ENCODE results near the gene ZBTB17.

ZBTB17 gene

DNA sequence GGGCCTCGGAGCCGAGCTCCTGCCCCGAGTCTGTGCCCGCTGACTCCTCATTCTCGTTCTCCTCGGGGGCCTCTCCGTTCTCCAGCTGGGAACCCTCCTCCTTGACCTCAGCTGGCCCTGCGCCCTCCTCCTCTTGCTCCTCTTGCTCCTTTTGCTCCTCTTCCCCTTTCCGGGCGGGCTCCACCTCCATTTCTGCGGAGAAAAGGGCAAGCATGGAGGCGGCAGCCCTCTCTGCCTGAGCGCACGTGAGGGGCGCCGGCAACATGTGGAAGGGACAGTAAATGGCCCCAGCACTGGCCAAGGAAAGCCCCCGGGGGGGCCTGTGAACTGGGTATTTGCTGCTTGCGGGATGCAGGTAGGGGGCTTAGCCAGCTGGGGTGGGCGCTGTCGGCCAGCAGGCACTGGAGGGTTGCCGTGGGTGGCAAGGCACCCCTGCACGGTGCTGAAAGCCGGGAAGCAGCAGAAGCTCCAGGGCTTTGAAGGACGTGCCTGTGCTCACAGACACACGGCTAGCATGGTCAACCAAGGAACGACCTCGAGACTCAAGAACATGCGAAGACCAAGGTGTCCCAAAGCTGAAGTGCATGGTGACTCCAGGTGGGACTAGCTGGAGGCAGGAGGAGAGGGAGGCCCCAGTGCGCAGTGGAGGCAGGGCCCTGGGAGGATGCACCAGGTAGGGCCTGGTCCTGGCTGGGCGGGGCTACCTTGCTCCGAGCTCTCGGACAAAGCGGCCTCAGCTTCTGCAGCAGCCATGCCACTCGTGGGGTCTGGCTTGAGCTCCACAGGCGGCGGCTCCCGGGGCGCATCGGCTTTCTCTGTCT, 30.7 kb downstream of the ZBTB17 start:
- Histone ChIP-seq H3K9ac (ENCODE audit: low read length in 2 of 2) (no peak overlapping the region), H3K4me3 (ENCODE audit: low read length in 2 of 2) (no peak overlapping the region), H3K9me3 (ENCODE audit: control insufficient read depth in 2 of 2, low read length in 2 of 2) (no peaks in the 10 kb centered on the region), H3K27ac (ENCODE audit: low read length) (no peak overlapping the region), H3K36me3 (ENCODE audit: control insufficient read depth in 2 of 2, insufficient read depth in 2 of 2, low read length in 2 of 2) (peaks cover 35 to 55% of the 10 kb centered on the region in 2 donors), H3K4me1 (ENCODE audit: control insufficient read depth, insufficient read depth, low read length) (peaks cover 26% of the 10 kb centered on the region), H3K27me3 (ENCODE audit: control insufficient read depth in 1 of 2, insufficient read depth in 2 of 2, low read length in 2 of 2) (no peaks in the 10 kb centered on the region)

DNA sequence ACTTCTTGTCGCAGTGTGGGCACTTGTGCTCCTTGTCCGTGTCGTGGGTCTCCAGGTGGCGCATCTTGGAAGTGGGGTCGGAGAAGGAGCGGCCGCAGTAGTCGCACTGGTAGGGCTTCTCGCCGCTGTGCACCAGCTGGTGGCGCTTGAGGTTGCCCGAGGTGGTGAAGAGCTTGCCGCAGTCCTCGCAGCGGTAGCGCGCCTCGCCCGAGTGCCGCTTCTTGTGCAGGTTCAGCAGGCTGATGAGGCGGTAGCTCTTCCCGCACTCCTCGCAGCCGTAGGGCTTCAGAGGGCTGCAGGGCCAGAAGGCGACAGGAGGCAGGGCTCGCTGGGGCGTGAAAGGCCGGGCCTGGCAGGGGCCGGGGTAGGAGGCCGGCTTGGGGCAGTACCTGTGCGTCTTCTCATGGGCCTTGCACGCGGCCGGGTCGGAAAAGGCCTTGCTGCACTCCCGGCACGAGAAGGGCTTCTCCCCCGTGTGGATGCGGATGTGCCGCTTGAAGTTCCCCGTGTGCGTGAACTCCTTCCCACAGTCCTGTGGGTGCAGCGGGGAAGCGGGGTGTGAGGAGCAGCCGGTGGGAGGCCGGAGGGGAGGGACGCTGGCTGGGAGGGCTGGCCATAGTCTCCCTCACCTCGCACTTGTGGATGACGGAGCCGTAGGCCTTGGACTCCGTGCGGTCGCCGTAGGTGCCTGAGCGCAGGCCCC, 31.4 kb downstream of the ZBTB17 start:
- Histone ChIP-seq H3K36me3 (ENCODE audit: control insufficient read depth in 2 of 2, insufficient read depth in 2 of 2, low read length in 2 of 2) (peaks cover 37 to 56% of the 10 kb centered on the region in 2 donors), H3K9me3 (ENCODE audit: control insufficient read depth in 2 of 2, low read length in 2 of 2) (no peaks in the 10 kb centered on the region), H3K27me3 (ENCODE audit: control insufficient read depth in 1 of 2, insufficient read depth in 2 of 2, low read length in 2 of 2) (no peaks in the 10 kb centered on the region), H3K9ac (ENCODE audit: low read length in 2 of 2) (no peak overlapping the region), H3K27ac (ENCODE audit: low read length) (no peak overlapping the region), H3K4me3 (ENCODE audit: low read length in 2 of 2) (no peak overlapping the region), H3K4me1 (ENCODE audit: control insufficient read depth, insufficient read depth, low read length) (peaks cover 20% of the 10 kb centered on the region)

DNA sequence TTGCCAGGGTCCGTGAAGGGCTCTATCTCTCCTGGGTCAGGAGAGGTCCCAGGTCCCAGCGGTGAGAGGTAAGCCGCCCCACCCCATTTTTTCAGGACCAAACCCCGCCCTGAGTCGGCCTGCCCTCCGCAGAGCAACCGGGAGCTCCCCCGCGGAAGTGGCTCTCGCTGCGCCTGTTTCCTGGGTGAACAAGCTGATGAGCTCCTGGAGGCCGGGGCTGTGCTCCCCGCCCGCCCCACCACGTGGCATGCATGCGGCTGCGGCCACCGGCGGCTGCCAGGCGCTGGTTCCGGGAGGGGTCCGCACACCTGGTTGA, 32.0 kb downstream of the ZBTB17 start:
- H3K9me3 ChIP-seq (ENCODE audit: control insufficient read depth in 2 of 2, low read length in 2 of 2) = no peaks in the 10 kb centered on the region
- H3K4me1 ChIP-seq (ENCODE audit: control insufficient read depth, insufficient read depth, low read length) = peaks cover 20% of the 10 kb centered on the region
- no peak overlapping the region for H3K4me3 ChIP-seq (ENCODE audit: low read length in 2 of 2)
- no peaks in the 10 kb centered on the region for H3K27me3 ChIP-seq (ENCODE audit: control insufficient read depth in 1 of 2, insufficient read depth in 2 of 2, low read length in 2 of 2)
- no peak overlapping the region for H3K27ac ChIP-seq (ENCODE audit: low read length)
- peaks cover 37 to 56% of the 10 kb centered on the region in 2 donors for H3K36me3 ChIP-seq (ENCODE audit: control insufficient read depth in 2 of 2, insufficient read depth in 2 of 2, low read length in 2 of 2)
- H3K9ac ChIP-seq (ENCODE audit: low read length in 2 of 2) = no peak overlapping the region

DNA sequence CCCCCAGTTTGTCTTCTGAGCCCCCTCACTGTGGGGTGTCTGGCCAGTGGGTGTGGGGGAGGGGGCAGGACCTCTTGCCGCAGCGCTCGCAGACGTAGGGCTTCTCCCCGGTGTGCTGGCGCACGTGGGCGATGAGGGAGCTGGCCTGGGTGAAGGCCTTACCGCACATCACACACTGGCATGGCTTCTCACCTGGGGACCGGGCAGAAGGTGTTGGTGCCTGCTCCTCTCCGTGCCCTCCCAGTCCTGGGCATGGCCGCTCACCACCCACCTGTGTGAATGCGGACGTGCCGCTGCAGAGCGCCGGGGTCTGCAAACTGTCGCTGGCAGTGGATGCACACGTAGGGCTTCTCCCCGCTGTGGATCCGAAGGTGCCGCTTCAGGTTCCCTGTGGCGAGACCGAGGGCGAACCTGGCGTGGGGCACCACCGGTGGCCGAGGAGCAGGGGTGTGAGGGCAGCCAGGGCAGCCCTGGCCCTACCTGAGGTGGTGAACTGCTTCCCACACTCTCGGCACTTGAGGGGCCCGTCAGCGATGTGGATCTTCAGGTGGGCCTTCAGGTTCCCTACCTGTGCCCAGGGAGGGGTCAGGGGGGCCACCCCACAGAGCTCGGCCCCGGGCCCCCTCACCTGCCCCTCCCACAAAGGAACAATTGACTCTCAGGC, 32.4 kb downstream of the ZBTB17 start:
- Histone ChIP-seq H3K36me3 (ENCODE audit: control insufficient read depth in 2 of 2, insufficient read depth in 2 of 2, low read length in 2 of 2) (peaks cover 40 to 60% of the 10 kb centered on the region in 2 donors), H3K9me3 (ENCODE audit: control insufficient read depth in 2 of 2, low read length in 2 of 2) (no peaks in the 10 kb centered on the region), H3K4me1 (ENCODE audit: control insufficient read depth, insufficient read depth, low read length) (peaks cover 20% of the 10 kb centered on the region), H3K27ac (ENCODE audit: low read length) (no peak overlapping the region), H3K27me3 (ENCODE audit: control insufficient read depth in 1 of 2, insufficient read depth in 2 of 2, low read length in 2 of 2) (no peaks in the 10 kb centered on the region), H3K4me3 (ENCODE audit: low read length in 2 of 2) (no peak overlapping the region), H3K9ac (ENCODE audit: low read length in 2 of 2) (no peak overlapping the region)

DNA sequence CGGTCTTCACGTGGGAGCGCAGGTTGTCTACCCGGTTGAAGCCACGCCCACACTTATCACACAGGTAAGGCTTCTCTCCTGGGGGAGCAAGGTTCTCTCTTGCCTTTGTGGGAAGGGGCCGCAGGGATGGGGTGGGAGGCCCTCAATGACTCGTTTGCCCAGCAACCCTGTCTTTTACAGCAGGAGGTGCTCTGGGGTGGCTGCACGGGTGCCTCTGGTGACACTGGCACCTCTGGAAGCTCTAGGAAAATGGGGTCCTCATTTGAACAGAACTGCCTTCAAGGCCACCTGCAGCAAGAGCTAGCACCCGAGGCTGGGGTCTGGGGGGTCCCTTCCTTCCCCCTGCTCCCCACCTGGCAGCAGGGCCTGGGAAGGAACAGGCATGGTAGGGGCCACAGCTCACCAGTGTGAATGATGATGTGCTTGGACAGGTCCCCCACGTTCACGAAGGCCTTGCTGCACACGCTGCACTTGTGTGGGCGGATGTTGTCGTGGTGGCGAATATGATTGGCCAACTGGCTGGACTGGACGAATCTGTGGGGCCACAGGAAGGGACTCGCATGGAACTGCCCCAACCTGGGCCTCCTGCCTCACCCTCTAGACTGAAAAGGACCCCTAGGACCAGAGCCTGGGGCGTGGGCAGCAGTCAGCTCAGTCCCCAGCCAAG, 33.1 kb downstream of the ZBTB17 start:
- no peak overlapping the region for H3K4me3 ChIP-seq (ENCODE audit: low read length in 2 of 2)
- H3K27ac ChIP-seq (ENCODE audit: low read length) = no peak overlapping the region
- H3K36me3 ChIP-seq (ENCODE audit: control insufficient read depth in 2 of 2, insufficient read depth in 2 of 2, low read length in 2 of 2) = peaks cover 42 to 61% of the 10 kb centered on the region in 2 donors
- no peaks in the 10 kb centered on the region for H3K9me3 ChIP-seq (ENCODE audit: control insufficient read depth in 2 of 2, low read length in 2 of 2)
- peaks cover 16% of the 10 kb centered on the region for H3K4me1 ChIP-seq (ENCODE audit: control insufficient read depth, insufficient read depth, low read length)
- no peaks in the 10 kb centered on the region for H3K27me3 ChIP-seq (ENCODE audit: control insufficient read depth in 1 of 2, insufficient read depth in 2 of 2, low read length in 2 of 2)
- no peak overlapping the region for H3K9ac ChIP-seq (ENCODE audit: low read length in 2 of 2)

DNA sequence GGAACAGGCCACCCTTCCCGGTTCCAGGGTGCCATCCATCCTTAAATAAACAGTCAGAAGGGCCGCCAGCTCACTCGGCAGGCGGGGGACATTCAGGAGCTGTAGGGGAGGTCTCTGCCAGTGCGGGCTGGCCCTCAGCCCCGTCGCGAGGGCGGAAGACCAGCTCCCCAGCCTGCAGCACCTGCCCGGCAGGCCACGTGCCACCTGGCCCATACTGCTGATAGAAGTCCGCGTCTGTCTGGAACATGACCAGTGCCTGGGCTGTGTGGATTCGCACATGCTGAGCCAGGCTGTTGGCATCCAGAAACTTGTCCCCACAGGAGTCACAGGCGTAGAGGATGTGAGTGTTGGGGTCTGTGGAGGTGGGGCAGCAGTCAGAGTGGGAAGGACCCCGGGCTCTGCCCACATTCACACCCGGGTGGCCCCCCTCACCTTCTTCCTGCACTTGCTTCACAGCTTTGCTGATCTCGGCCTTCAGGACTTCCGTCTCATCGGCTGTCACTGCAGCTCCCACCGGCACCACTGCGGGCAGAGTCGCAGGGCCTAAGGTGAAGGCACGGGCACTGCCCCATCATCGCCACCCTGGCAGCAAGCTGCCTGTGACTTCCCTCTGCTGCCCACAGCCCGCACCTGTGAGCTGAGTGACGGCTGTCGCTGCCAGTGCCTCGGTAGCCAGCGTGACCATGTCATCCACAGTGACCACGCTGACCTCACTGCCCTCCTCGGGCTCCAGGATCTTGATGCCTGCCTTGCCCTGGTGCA, 33.8 kb downstream of the ZBTB17 start:
- H3K27me3 ChIP-seq (ENCODE audit: control insufficient read depth in 1 of 2, insufficient read depth in 2 of 2, low read length in 2 of 2) = no peaks in the 10 kb centered on the region
- H3K4me1 ChIP-seq (ENCODE audit: control insufficient read depth, insufficient read depth, low read length) = peaks cover 16% of the 10 kb centered on the region
- H3K9me3 ChIP-seq (ENCODE audit: control insufficient read depth in 2 of 2, low read length in 2 of 2) = no peaks in the 10 kb centered on the region
- H3K9ac ChIP-seq (ENCODE audit: low read length in 2 of 2) = no peak overlapping the region
- H3K27ac ChIP-seq (ENCODE audit: low read length) = no peak overlapping the region
- H3K36me3 ChIP-seq (ENCODE audit: control insufficient read depth in 2 of 2, insufficient read depth in 2 of 2, low read length in 2 of 2) = peaks cover 37 to 64% of the 10 kb centered on the region in 2 donors
- no peak overlapping the region for H3K4me3 ChIP-seq (ENCODE audit: low read length in 2 of 2)

DNA sequence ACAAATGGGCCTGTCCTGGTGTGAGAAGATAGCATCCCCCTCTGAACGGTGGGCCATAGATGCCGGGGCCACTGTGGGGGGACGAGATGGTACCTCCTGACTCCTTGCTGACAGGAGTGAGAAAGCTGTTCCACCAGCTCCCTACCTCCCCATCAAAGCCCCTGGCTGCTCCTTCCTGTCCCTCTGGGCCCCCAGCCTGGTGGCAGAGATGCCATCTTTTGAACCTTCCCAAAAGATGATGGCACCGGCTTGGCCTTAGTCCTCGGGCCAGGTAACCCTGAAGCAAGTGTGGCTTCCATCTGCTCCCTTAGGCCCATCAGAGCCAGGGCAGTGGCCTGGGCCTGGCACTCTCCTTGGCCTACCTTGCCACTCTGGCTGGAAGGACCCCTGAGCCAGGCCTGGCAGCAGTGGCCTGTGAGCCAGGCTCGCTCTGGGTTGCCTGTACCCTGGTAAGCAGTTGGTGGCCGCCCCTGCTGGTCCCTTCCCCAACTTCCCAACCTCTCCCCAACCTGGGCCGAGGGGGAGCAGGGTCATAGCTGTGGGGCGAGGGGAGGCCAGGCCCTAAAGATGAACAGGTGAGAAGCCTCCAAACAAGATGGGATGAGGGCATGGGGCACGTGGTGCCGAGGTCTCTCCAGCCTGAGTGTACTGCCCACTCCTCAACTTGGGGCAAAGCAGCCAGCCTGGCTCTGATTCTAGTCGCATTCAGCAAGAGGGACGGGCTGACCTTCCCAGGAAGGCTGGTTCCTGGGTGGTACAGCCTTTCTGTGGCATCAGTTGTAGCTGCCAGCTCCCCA, 34.7 kb downstream of the ZBTB17 start:
- Histone ChIP-seq H3K27ac (ENCODE audit: low read length) (no peak overlapping the region), H3K9me3 (ENCODE audit: control insufficient read depth in 2 of 2, low read length in 2 of 2) (no peaks in the 10 kb centered on the region), H3K36me3 (ENCODE audit: control insufficient read depth in 2 of 2, insufficient read depth in 2 of 2, low read length in 2 of 2) (peaks cover 33 to 67% of the 10 kb centered on the region in 2 donors), H3K4me3 (ENCODE audit: low read length in 2 of 2) (no peak overlapping the region), H3K9ac (ENCODE audit: low read length in 2 of 2) (no peak overlapping the region), H3K27me3 (ENCODE audit: control insufficient read depth in 1 of 2, insufficient read depth in 2 of 2, low read length in 2 of 2) (no peaks in the 10 kb centered on the region), H3K4me1 (ENCODE audit: control insufficient read depth, insufficient read depth, low read length) (peaks cover 16% of the 10 kb centered on the region)

DNA sequence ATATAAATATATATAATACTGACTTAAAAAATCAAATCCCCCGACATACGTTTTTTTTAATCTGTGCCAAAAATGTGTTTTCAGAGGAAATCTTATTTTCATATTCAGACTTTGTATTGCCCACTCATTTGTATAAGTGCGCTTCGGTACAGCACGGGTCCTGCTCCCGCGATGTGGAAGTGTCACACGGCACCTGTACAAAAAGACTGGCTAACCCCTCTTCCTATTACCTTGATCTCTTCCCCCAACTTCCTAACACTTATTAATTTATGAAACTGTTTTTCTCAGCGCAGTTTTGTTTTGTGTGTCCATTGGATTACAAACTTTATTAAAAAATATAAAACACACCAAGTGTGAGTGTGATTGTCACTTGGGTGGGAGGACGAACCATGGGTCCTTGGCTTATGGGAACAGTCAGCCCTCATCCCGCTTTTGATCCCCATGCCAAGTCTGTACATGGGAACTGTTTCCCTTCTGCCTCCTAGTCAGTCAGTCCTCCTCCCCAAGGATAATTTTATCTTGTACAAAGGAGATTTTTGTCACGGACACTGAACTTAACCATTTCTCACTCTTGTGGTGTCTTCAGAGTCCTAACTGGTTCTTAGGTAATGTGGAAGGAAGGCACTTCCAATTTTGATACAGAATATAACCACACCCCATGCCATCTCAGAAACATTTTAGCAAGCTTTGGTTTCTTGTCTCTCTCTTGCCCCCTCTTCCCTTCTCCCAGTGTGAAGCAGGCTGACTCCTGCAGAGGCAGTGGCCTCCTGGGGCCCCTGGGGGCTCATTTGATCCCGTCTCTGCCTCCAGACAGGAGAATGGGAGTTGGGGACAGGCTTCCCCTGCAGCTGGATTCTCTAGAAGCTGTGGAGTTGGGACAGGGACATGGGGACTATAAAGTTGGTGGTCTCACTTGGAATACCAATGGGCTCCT, 35.5 kb downstream of the ZBTB17 start:
- Histone ChIP-seq H3K4me1 (ENCODE audit: control insufficient read depth, insufficient read depth, low read length) (peaks cover 16% of the 10 kb centered on the region), H3K27me3 (ENCODE audit: control insufficient read depth in 1 of 2, insufficient read depth in 2 of 2, low read length in 2 of 2) (no peaks in the 10 kb centered on the region), H3K9ac (ENCODE audit: low read length in 2 of 2) (no peak overlapping the region), H3K9me3 (ENCODE audit: control insufficient read depth in 2 of 2, low read length in 2 of 2) (no peaks in the 10 kb centered on the region), H3K27ac (ENCODE audit: low read length) (no peak overlapping the region), H3K4me3 (ENCODE audit: low read length in 2 of 2) (no peak overlapping the region), H3K36me3 (ENCODE audit: control insufficient read depth in 2 of 2, insufficient read depth in 2 of 2, low read length in 2 of 2) (peaks cover 37 to 63% of the 10 kb centered on the region in 2 donors)

Data from stomach smooth muscle (tissue), 2 donors.